GM19193 (cell line): ENCODE data around the gene EEF1AKMT2.

Source experiments
- POLR2A ChIP-seq: IDR thresholded peaks from 4 replicates; pipeline ENCODE4 v1.6.1; 2011; ENCODE audit not compliant: insufficient read depth, insufficient read length; ENCODE audit errors: extremely low read depth

Gene EEF1AKMT2

GRCh38 chr10:124733571-124734245 is 58.0 kb downstream of the EEF1AKMT2 start:
- TF ChIP-seq POLR2A = peak; percentile 2

- TF ChIP-seq POLR2A = no peak
Observed at GRCh38 chr10:124732931-124733570, 58.6 kb downstream of the EEF1AKMT2 start.

DNA sequence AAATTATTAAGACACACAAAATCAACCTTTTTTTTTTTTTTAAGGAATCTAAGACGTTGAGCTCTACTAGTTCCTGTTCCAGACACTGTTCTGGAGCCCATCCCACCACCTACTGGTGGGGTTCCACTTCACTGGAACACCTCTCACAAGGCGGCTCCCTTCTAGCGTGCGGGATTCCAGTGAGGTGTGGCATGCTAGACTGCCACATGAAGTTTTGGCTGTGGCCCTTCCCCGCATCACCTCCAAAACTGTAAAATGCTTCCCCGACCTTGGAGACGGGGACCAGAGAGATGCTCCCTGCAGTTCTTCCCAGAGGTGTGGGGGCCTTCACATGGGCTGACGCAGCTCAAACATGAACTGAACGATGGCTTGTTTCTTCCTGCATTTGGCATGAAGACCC is 60.1 kb downstream of the EEF1AKMT2 start:
- TF ChIP-seq POLR2A = no peak

GRCh38 chr10:124730790-124731189 is 60.9 kb downstream of the EEF1AKMT2 start:
- no peak for TF ChIP-seq POLR2A

DNA sequence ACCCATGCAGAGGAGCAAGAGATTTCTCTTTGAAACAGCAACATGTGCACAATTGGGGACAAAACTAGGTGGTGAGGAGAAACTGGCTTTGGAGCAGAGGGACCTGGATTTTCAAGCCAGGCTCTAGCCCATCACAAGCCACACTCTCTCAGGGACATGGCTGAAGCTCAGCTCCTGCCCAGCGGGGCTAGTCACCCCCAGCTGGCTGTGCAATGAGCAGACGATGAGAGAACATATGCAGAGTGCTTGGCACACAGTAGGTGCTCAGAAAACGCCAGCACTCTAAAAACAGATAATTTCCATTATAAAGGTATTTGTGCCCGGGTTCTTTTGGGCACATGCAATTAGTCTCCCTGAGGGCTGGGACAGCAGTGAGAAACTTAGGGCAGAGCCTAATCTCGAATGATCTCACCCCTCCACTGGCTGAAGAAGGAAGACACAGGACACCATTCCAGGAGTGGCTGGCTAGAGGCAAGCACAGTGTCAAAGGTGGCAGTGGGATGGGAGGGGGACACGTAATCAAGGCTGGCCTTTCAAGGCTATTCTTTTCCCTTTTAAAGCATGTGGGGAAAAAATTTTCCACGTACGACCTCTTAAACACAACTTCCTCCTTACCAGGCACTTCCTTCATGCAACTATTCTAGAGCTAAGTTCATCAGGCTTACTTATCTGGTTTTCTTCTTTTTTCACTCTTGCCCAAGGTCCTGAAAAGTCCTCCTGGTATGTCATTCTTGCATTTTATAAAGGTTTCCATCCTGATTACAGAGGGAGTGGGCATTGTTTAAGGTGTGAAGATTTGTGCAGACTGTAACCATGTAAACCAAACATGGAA is 62.6 kb downstream of the EEF1AKMT2 start:
- no peak for TF ChIP-seq POLR2A

- no peak for TF ChIP-seq POLR2A
Observed at GRCh38 chr10:124728071-124728829, 63.4 kb downstream of the EEF1AKMT2 start.

DNA sequence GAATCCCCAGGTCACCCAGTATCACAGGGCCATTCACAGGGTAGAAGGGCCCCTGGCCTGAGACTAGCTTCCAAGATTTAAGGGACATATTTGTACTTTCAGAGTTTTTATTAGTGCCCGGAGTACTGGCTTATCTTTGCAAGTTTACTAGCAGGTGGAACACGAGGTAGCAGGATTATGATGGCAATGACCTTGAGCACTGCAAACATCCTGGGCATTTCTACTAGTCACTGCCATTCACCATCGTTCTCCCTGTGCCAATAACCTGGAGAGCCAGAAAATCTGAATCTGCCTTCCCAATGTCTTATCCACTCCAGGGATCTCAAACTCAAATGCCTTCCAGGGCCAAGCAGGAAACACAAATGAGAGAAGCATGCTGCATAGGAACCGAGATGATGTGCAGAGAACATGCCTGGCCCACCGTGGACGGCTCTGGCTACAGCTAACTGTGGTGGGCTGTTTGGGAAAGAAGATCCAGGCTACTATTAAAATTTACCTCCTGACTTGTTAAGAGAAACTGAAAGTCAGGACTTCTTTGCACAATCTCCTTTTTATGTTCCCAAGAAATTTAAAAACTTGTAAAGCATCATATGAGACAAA is 64.2 kb downstream of the EEF1AKMT2 start:
- no peak for TF ChIP-seq POLR2A

- no peak for TF ChIP-seq POLR2A
Observed at GRCh38 chr10:124725791-124726190, 65.9 kb downstream of the EEF1AKMT2 start.

- no peak for TF ChIP-seq POLR2A
Observed at GRCh38 chr10:124725171-124725631, 66.5 kb downstream of the EEF1AKMT2 start.

DNA sequence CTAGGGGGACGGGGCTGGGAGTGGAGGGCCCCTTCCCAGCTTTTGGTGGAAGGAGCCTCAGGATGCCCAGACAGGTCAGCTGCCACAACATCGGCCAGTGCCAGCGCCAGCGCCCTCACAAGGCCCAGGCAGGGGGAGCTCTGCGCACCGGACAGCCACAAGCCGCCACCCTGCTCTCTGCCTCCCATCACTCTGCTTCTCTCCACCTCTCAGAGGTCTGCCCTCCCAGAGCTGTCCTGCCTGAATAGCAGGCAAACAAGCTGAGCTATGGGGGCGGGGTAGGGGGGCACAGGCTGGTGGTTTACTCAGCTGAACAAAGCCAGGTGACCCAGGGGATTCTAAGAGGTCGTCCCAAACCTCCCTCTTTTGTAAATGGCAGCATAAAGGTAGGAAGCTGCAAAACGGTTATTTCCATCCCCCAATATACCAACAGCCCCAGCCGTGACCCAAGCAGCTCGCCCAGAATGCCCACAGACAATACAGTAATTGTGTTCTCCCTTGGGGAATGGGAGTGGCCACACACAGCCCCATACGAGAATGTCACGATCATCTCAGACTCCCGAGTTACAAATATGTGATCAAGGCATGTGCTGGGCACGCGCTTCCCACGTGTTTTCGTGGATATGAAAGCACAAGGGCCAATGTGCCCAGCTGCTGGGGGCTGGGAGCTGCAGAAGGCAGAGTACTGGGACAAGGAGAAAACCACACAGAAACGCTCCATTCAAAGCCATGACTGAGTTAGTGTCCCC is 67.2 kb downstream of the EEF1AKMT2 start:
- TF ChIP-seq POLR2A = no peak

- TF ChIP-seq POLR2A = no peak
Observed at GRCh38 chr10:124723826-124724225, 67.9 kb downstream of the EEF1AKMT2 start.

DNA sequence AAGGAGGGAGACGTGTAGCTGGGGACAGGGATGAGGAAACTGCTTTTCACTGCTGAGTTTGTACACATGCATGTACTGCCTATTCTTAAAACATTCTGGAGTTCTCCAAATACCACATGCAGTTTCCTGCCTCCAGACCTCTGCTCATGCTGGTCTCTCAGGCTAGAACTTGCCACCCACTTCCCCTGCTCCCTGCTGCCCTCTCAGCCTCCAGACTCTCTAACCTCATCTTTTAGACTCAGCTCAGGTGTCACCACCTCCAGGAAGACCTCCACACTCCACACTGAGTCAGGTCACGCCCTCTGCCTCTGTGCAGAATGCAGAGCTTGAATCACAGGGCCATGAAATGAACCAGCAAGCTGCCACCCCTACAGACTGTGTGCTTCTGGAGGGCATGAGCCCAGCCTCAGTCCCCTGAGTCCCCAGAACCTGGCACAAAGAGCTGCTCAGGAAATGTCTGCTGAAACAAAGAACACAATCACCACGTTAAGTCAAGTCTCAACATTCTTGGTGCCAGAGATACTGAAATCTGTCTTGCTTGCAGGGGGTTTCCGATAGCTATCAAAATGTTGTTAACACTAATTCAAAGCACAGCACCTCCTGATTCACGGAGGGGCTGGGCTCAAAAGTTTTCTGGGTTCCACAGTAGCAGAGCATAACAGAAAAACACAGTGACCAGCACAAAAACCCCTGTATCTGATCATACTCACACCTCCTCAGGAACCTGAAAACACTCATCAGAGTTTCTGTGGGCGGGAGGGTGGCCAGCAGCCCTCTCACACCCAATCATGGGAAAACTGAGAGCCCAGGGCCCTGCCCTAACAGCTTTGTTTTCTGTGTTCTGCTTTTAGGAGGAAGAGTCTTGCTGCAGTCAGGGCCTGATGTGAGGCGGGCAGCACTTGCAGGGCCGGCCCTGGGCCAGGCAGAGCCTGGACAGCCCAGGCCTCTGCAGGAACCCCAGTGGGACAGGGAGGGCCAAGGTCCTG is 68.6 kb downstream of the EEF1AKMT2 start:
- TF ChIP-seq POLR2A = peak; percentile 56
